GM12878 (cell line): ENCODE results near the gene UIMC1. TPM values are rescaled to one million over a fixed set of nuclear protein-coding genes. Genes with fewer than 3 reads are reported as not detected.

ENCODE experiments used
- ATF7 ChIP-seq: fragments of 450-650 bp; IDR thresholded peaks from 2 replicates; pipeline ENCODE4 v1.6.1; 2016; ENCODE audit warnings: low read depth, mild to moderate bottlenecking
- CREB1 ChIP-seq: IDR thresholded peaks from 2 replicates; pipeline ENCODE4 v1.6.1; 2012; ENCODE audit warnings: low read depth, mild to moderate bottlenecking, inconsistent platforms
- EED ChIP-seq: sonication (generic); IDR thresholded peaks from 2 replicates; pipeline ENCODE4 v1.6.1; 2016; ENCODE audit warnings: antibody characterized with exemption, low read depth
- ETV6 ChIP-seq, 2 experiments: fragments of 450-650 bp in 1 of 2; IDR thresholded peaks in 1 of 2; conservative IDR thresholded peaks in 1 of 2; 2 replicates each; pipeline ENCODE4 v1.6.1; 2014; ENCODE audit warnings: antibody characterized with exemption in 1 of 2, borderline replicate concordance in 1 of 2, low read depth in 1 of 2, mild to moderate bottlenecking in 1 of 2, moderate library complexity in 1 of 2
- FOXK2 ChIP-seq: fragments of 450-650 bp; IDR thresholded peaks from 2 replicates; pipeline ENCODE4 v1.6.1; 2017; ENCODE audit warnings: mild to moderate bottlenecking, moderate library complexity
- FOXM1 ChIP-seq: IDR thresholded peaks from 2 replicates; pipeline ENCODE4 v1.6.1; 2012; ENCODE audit warnings: low read depth, mild to moderate bottlenecking, inconsistent platforms, low read length, moderate library complexity
- MTA3 ChIP-seq: IDR thresholded peaks from 2 replicates; pipeline ENCODE4 v1.6.1; 2012; ENCODE audit warnings: low read length, inconsistent platforms, borderline replicate concordance
- NFIC ChIP-seq: IDR thresholded peaks from 2 replicates; pipeline ENCODE4 v1.6.1; 2012; ENCODE audit warnings: low read depth, mild to moderate bottlenecking, inconsistent platforms, low read length, moderate library complexity
- POLR2A ChIP-seq: IDR thresholded peaks from 2 replicates; pipeline ENCODE4 v1.6.1; 2011; ENCODE audit warnings: low read depth, mild to moderate bottlenecking, low read length
- POU2F2 ChIP-seq: IDR thresholded peaks from 3 replicates; pipeline ENCODE4 v1.6.1; 2011; ENCODE audit warnings: low read depth, mild to moderate bottlenecking, low read length, borderline replicate concordance
- ZNF384 ChIP-seq: IDR thresholded peaks from 2 replicates; pipeline ENCODE4 v1.6.1; 2012; ENCODE audit warnings: low read depth, mild to moderate bottlenecking, low read length, improper control_type of control experiment, borderline replicate concordance
- polyA plus RNA-seq, 11 experiments: library from polyadenylated mRNA; depleted of rRNA in 4 of 11; unstranded in 6 of 11; stranded (reverse) in 5 of 11; fragments of >200 nt; fragmentation: Nextera tagmentation in 4 of 11; fragmentation: Illumina TruSeq in 1 of 11; extraction: Ambion mirVana in 4 of 11; extraction: Trizol in 1 of 11; gene quantifications; 1 replicate in 1 of 11; 2 replicates in 10 of 11; pipeline versions ENCODE4 v1.2.1 to v1.2.3, GENCODE V29; 2011 to 2016; ENCODE audit warnings: inconsistent platforms in 2 of 11, missing spikeins in 2 of 11, low read depth in 1 of 11
- total RNA-seq, 4 experiments: library from RNA; depleted of rRNA in 3 of 4; stranded (reverse); fragments of >200 nt in 3 of 4; fragmentation: Illumina TruSeq in 1 of 4; extraction: Trizol in 1 of 4; gene quantifications; 2 replicates each; pipeline versions ENCODE4 v1.2.1 to v1.2.3, GENCODE V29; 2013 to 2021
- TF ChIP-seq, protein P1 (sequence below): IDR thresholded peaks from 2 replicates; pipeline ENCODE4 v1.6.1; 2011; ENCODE audit warnings: low read depth, mild to moderate bottlenecking, low read length, moderate library complexity, borderline replicate concordance; ENCODE audit errors: extremely low read depth
- TF ChIP-seq, protein P2 (sequence below): IDR thresholded peaks from 2 replicates; pipeline ENCODE4 v1.6.1; 2012; ENCODE audit warnings: low read length, inconsistent platforms

UIMC1 gene
- total and polyA plus RNA-seq, 10 of the 15 experiments (the other 5 are each of a cell fraction or from before 2014, with no cell fraction given) = 16.2 to 51.4 (median 32.7) TPM

DNA sequence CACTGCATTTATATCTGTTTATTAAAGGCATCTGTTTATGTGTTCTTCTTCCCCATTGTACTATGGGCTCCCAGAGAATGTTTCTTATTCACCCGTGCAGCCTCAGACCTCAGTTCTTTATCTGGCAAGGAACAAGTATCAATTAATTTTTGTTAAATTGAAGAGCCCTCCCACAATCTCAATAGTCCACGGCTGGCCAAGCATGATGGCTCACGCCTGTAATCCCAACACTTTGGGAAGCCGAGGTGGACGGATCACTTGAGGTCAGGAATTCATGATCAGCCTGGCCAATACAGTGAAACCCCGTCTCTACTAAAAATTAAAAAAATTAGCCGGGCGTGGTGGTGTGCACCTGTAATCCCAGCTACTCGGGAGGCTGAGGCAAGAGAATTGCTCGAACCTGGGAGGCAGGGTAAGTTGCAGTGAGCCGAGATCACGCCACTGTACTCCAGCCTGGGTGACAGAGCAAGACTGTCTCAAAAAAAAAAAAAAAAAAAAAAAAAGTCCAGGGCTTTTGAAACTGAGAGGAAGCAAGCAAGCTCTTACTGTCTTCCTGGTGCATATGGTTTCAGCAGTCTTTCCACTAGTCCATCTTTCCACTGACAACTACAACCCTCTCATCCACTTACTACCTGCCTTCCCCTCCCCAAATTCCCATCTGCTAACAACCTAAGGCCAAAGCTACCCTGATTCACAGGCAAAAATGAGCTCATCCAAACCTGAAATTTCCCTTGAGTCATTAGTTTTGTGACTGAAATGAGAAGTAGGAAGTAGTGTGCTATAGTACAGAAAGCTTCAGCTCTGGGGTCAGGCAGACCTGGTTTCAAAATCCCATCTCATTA is 105.1 kb downstream of the UIMC1 start (continued):
- TF ChIP-seq ZNF384 (peak; percentile 53; the same call in 1 of the 2 replicates), POU2F2 (no peak), POLR2A (no peak), ATF7 (peak; percentile 91), CREB1 (0 out of 2 replicates have a peak, but pooled peaks have one; percentile 6), FOXM1 (peak; percentile 56; the same call in 1 of the 2 replicates), FOXK2 (peak; percentile 83), ETV6 (conservative IDR thresholded peaks at IDR 0.05 in 1 of 2, IDR thresholded peaks at IDR 0.05 in 1 of 2; ENCODE audit: borderline replicate concordance in 1 of 2, low read depth in 1 of 2) (peak in 1 of 2 experiments; percentile 77; a peak in 1 of 4 replicates), MTA3 (peak; percentile 58; the same call in 1 of the 2 replicates), NFIC (peak; percentile 55; the same call in 1 of the 2 replicates), EED (peak; percentile 33; the same call in 1 of the 2 replicates)
- TF ChIP-seq, protein P1, sequence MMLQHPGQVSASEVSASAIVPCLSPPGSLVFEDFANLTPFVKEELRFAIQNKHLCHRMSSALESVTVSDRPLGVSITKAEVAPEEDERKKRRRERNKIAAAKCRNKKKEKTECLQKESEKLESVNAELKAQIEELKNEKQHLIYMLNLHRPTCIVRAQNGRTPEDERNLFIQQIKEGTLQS = no peak
- TF ChIP-seq, protein P2, sequence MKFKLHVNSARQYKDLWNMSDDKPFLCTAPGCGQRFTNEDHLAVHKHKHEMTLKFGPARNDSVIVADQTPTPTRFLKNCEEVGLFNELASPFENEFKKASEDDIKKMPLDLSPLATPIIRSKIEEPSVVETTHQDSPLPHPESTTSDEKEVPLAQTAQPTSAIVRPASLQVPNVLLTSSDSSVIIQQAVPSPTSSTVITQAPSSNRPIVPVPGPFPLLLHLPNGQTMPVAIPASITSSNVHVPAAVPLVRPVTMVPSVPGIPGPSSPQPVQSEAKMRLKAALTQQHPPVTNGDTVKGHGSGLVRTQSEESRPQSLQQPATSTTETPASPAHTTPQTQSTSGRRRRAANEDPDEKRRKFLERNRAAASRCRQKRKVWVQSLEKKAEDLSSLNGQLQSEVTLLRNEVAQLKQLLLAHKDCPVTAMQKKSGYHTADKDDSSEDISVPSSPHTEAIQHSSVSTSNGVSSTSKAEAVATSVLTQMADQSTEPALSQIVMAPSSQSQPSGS = peak; percentile 68; the same call in 1 of the 2 replicates
